ENCODE data around the gene TRPM5. TPM values are rescaled to one million over a fixed set of nuclear protein-coding genes. Genes with fewer than 3 reads are reported as not detected.

TRPM5 gene
- total and polyA plus RNA-seq, 2 donors (not counting 1 experiment from before 2014, with no cell fraction given): 0.03 TPM; not detected in 1

DNA sequence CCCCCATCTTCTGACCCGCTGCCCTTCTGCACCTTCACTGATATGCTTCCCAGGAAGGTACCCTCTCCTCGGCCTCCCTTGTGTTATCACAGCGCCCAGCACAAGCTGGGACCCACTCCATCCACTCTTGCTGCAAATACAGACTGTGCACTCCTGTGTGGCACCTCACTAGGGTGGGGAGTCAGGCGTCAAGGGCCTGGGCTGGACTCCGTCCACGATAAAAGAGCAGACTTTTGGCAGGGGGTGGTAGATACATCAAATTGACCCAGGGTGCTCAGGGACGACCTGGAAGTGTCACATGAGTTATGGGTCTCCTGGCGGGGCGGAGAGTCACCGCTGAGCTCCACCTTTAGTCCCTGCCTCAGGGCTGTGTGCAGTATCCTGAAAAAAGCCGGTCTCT, 908 bp downstream of the TRPM5 start:
- ATAC-seq (ENCODE audit: low read depth) (no peak), DNase-seq (no peak)
- H3K4me3 ChIP-seq (ENCODE audit: control extremely low read depth in 1 of 5, extremely low read depth in 1 of 5, insufficient read depth in 1 of 5, low read depth in 2 of 5, low read length in 4 of 5): no peak overlapping the region
- Mint-ChIP-seq H3K27me3 (no peaks in the 10 kb centered on the region), H3K4me3 (peak overlapping the region; percentile 67), H3K4me1 (peaks cover 31% of the 10 kb centered on the region), H3K27ac (no peak overlapping the region), H3K9me3 (ENCODE audit: insufficient read depth) (peaks cover 4% of the 10 kb centered on the region)
- TF ChIP-seq, protein P1, sequence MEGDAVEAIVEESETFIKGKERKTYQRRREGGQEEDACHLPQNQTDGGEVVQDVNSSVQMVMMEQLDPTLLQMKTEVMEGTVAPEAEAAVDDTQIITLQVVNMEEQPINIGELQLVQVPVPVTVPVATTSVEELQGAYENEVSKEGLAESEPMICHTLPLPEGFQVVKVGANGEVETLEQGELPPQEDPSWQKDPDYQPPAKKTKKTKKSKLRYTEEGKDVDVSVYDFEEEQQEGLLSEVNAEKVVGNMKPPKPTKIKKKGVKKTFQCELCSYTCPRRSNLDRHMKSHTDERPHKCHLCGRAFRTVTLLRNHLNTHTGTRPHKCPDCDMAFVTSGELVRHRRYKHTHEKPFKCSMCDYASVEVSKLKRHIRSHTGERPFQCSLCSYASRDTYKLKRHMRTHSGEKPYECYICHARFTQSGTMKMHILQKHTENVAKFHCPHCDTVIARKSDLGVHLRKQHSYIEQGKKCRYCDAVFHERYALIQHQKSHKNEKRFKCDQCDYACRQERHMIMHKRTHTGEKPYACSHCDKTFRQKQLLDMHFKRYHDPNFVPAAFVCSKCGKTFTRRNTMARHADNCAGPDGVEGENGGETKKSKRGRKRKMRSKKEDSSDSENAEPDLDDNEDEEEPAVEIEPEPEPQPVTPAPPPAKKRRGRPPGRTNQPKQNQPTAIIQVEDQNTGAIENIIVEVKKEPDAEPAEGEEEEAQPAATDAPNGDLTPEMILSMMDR (IDR thresholded peaks at IDR 0.05): no peak
- TF ChIP-seq EZH2 (IDR thresholded peaks at IDR 0.05; ENCODE audit: borderline replicate concordance, insufficient read depth, low read depth, low read length, poor library complexity, severe bottlenecking): no peak
- no peak overlapping the region for H3K27ac ChIP-seq (ENCODE audit: low read length in 2 of 2)
- WGBS (ENCODE audit: insufficient coverage): 74% methylated on average over 10 of the region's 11 CpGs
- H3K36me3 ChIP-seq (replicated peaks in 1 of 2; ENCODE audit: control extremely low read depth in 1 of 2, control insufficient read depth in 1 of 2, extremely low read depth in 1 of 2, insufficient read depth in 2 of 2, low read length in 1 of 2): no peaks in the 10 kb centered on the region
- H2AFZ ChIP-seq (ENCODE audit: insufficient read depth, low read depth, low read length, poor library complexity, severe bottlenecking): no peak overlapping the region
- H4K20me1 ChIP-seq (ENCODE audit: control insufficient read depth, insufficient read depth, low read length, poor library complexity, severe bottlenecking): peaks cover 10% of the 10 kb centered on the region
- H3K27me3 ChIP-seq (replicated peaks in 1 of 4; ENCODE audit: control extremely low read depth in 1 of 4, control insufficient read depth in 3 of 4, insufficient read depth in 4 of 4, low read length in 3 of 4): peaks cover 0 to 10% (median 0%) of the 10 kb centered on the region in 4 experiments
- peaks cover 33 to 38% of the 10 kb centered on the region in 2 donors for H3K4me1 ChIP-seq (ENCODE audit: control insufficient read depth in 2 of 2, insufficient read depth in 2 of 2, low read length in 2 of 2)
- no peak overlapping the region for H3K4me2 ChIP-seq (replicated peaks; ENCODE audit: low read depth, low read length, poor library complexity, severe bottlenecking)
- intact Hi-C loops (cut with micrococcal nuclease): no loop called here
- H3K9ac ChIP-seq (ENCODE audit: low read length): no peak overlapping the region
- ChIA-PET POLR2A (no interaction called here), CTCF (interaction anchor here (2.0 to 4.1 kb wide), 3 partner anchors 84 to 444 kb away, joined by 7 to 25 read pairs (median 7); no protein-coding TSS in a partner anchor)
- H3K9me3 ChIP-seq (ENCODE audit: control extremely low read depth in 1 of 3, control insufficient read depth in 2 of 3, insufficient read depth in 1 of 3, low read length in 2 of 3): peaks cover 0 to 8% (median 0%) of the 10 kb centered on the region in 3 donors
- peaks cover 24% of the 10 kb centered on the region for H3K79me2 ChIP-seq (ENCODE audit: control insufficient read depth, insufficient read depth, low read length)

DNA sequence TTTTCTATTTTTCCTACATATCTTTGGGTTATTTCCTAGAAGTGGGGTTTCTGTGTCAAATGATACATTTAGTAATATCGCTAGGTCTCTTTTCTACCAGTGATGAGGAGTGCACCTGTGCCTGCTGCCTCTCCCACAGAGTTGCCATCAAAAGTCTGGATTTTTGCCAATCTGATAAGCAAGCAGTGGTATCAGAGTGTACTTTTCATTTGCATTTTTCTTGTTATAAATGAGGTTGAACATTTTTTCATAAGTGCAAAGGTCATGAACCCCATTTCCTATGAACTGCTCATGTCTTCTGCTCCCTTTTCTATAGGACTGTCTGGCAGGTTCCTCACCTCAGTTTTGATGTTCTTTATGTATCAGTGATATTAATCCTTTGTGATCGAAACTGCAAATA, 1.7 kb downstream of the TRPM5 start:
- Mint-ChIP-seq H3K4me1 (peaks cover 28% of the 10 kb centered on the region), H3K27ac (peak overlapping the region; percentile 17), H3K4me3 (no peak overlapping the region), H3K27me3 (no peaks in the 10 kb centered on the region), H3K9me3 (ENCODE audit: insufficient read depth) (peaks cover 4% of the 10 kb centered on the region)
- H3K79me2 ChIP-seq (ENCODE audit: control insufficient read depth, insufficient read depth, low read length): peaks cover 15% of the 10 kb centered on the region
- H2AFZ ChIP-seq (ENCODE audit: insufficient read depth, low read depth, low read length, poor library complexity, severe bottlenecking): no peak overlapping the region
- H3K27ac ChIP-seq (ENCODE audit: low read length in 2 of 2): no peak overlapping the region
- DNase-seq: no peak
- intact Hi-C loops (cut with micrococcal nuclease): no loop called here
- no peak overlapping the region for H3K4me2 ChIP-seq (replicated peaks; ENCODE audit: low read depth, low read length, poor library complexity, severe bottlenecking)
- no peaks in the 10 kb centered on the region for H3K36me3 ChIP-seq (replicated peaks in 1 of 2; ENCODE audit: control extremely low read depth in 1 of 2, control insufficient read depth in 1 of 2, extremely low read depth in 1 of 2, insufficient read depth in 2 of 2, low read length in 1 of 2)
- peaks cover 2% of the 10 kb centered on the region for H4K20me1 ChIP-seq (ENCODE audit: control insufficient read depth, insufficient read depth, low read length, poor library complexity, severe bottlenecking)
- no peak overlapping the region for H3K9ac ChIP-seq (ENCODE audit: low read length)
- TF ChIP-seq, protein P1 (IDR thresholded peaks at IDR 0.05): no peak
- TF ChIP-seq EZH2 (IDR thresholded peaks at IDR 0.05; ENCODE audit: borderline replicate concordance, insufficient read depth, low read depth, low read length, poor library complexity, severe bottlenecking): no peak
- peaks cover 25 to 30% of the 10 kb centered on the region in 2 donors for H3K4me1 ChIP-seq (ENCODE audit: control insufficient read depth in 2 of 2, insufficient read depth in 2 of 2, low read length in 2 of 2)
- peaks cover 0 to 9% (median 0%) of the 10 kb centered on the region in 3 donors for H3K9me3 ChIP-seq (ENCODE audit: control extremely low read depth in 1 of 3, control insufficient read depth in 2 of 3, insufficient read depth in 1 of 3, low read length in 2 of 3)
- H3K27me3 ChIP-seq (replicated peaks in 1 of 4; ENCODE audit: control extremely low read depth in 1 of 4, control insufficient read depth in 3 of 4, insufficient read depth in 4 of 4, low read length in 3 of 4): peaks cover 0 to 10% (median 0%) of the 10 kb centered on the region in 4 experiments
- no CpG with 5 or more reads among the region's 2 CpGs for WGBS (ENCODE audit: insufficient coverage)
- ATAC-seq (ENCODE audit: low read depth): no peak
- POLR2A ChIA-PET: no interaction called here
- CTCF ChIA-PET: interaction anchor here (1.0 to 1.5 kb wide), 3 partner anchors 22 to 89 kb away, joined by 3 to 5 read pairs (median 4); no protein-coding TSS in a partner anchor
- H3K4me3 ChIP-seq (ENCODE audit: control extremely low read depth in 1 of 5, extremely low read depth in 1 of 5, insufficient read depth in 1 of 5, low read depth in 2 of 5, low read length in 4 of 5): no peak overlapping the region
